Activated T-helper 17 cell treated with anti-CD3 and anti-CD28 coated beads, Interleukin-2, amount 50 U/mL, for 72 hours (primary cell): ENCODE results near the gene DLG2. TPM values are rescaled to one million over a fixed set of nuclear protein-coding genes. Genes with fewer than 3 reads are reported as not detected.
"Not testable (repeated sequence)": the region's sequence is repeated elsewhere in the genome, so short reads cannot be mapped to it uniquely, and the experiment has no call there.

Source experiments
- ATAC-seq: fragments of 150-1000 bp; cut with Tn5 transposase; replicated peaks from 2 replicates; pipeline ENCODE4 v1.10.0; 2021; ENCODE audit warnings: mild to moderate bottlenecking, moderate library complexity
- H3K27ac Mint-ChIP-seq: one replicate; pipeline ENCODE4 v1.8.0; 2022; ENCODE audit warnings: mixed read lengths
- H3K27me3 Mint-ChIP-seq: one replicate; pipeline ENCODE4 v1.8.0; 2022; ENCODE audit warnings: mixed read lengths
- H3K36me3 Mint-ChIP-seq: one replicate; pipeline ENCODE4 v1.8.0; 2022; ENCODE audit warnings: low read depth, mild to moderate bottlenecking, mixed read lengths
- H3K4me1 Mint-ChIP-seq: one replicate; pipeline ENCODE4 v1.8.0; 2022; ENCODE audit warnings: mixed read lengths
- H3K4me3 Mint-ChIP-seq: one replicate; pipeline ENCODE4 v1.8.0; 2022; ENCODE audit warnings: mild to moderate bottlenecking, mixed read lengths
- H3K9me3 Mint-ChIP-seq: one replicate; pipeline ENCODE4 v1.8.0; 2022; ENCODE audit warnings: mixed read lengths
- total RNA-seq, 2 donors: library from RNA; stranded (reverse); gene quantifications; one replicate each; pipeline ENCODE4 v1.2.3, GENCODE V29; 2022

DLG2 gene
- total RNA-seq, 2 donors from 2014 or later, result 1.5 to 1.9 TPM

DNA sequence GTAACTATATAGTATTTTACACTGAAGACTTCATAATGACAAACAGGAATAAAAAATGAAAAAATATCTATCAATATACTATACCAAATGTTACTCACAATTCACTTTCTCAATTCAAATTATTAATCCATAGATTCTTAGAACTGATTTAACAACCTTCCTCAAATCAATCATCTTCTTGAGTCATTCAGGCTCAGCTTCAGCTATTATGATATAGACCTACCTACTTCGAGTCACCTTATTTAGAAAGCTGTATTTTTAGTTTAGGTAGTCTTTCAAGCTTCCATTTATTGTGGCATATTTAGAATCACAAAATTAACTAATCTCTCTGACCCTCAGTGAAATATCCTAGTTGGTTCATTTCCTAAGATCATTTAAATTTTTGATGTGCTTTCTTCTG is 29.6 kb upstream of the DLG2 start:
- Mint-ChIP-seq H3K9me3 (no peaks in the 10 kb centered on the region), H3K27ac (peak overlapping the region; percentile 55), H3K27me3 (no peaks in the 10 kb centered on the region), H3K4me3 (no peak overlapping the region), H3K4me1 (peaks cover 28% of the 10 kb centered on the region), H3K36me3 (peaks cover 93% of the 10 kb centered on the region)
- peak; percentile 44 for ATAC-seq

DNA sequence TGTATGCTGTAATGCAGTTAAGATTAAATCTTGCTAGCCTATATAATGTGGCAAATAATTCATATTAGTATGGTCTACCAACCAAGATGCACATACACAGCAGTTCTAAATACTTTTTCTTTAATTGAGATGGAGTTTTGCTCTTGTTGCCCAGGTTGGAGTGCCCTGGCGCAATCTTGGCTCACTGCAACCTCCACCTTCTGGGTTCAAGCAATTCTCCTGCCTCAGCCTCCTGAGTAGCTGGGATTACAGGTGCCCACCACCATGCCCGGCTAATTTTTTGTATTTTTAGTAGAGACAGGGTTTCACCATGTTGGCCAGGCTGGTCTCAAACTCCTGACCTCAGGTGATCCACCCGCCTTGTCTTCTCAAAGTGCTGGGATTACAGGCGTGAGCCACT is 27.2 kb upstream of the DLG2 start:
- ATAC-seq, H3K27me3 Mint-ChIP-seq, H3K27ac Mint-ChIP-seq, H3K9me3 Mint-ChIP-seq, H3K4me3 Mint-ChIP-seq: not testable (repeated sequence)
- Mint-ChIP-seq H3K36me3 (peaks cover 84% of the 10 kb centered on the region), H3K4me1 (peaks cover 16% of the 10 kb centered on the region)

DNA sequence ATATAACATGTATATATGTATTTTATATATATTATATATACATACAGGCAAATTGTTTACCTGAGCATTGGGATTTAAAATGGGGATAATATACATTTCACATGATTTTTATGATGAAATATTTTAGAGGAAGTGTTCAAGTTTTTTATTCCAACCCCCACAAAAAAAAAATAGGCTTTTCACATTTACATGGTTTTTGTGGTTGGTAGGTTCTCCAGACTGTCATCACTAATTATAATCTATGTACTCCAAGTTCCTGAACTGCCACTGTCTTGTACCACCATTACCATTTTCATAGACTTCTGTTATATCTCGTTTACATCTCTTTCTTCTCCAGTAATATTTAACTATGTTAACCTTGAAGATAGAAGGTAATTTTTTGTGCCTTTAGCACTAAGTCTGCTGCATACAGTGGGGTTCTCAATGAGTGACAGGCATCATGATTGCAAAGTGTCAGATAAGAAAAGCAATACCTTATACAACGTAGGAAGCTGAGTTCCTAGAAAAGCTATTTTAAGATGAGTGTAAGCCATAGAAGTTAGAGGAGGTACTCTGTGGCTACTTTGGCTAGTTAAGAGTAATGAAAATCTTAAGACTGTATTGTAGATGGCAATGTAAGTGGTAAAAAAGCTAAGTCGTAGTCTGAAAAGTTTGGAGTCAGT is 25.8 kb upstream of the DLG2 start:
- H3K9me3 Mint-ChIP-seq, result no peaks in the 10 kb centered on the region
- no peak overlapping the region for H3K4me3 Mint-ChIP-seq
- H3K4me1 Mint-ChIP-seq, result peaks cover 19% of the 10 kb centered on the region
- no peak for ATAC-seq
- H3K36me3 Mint-ChIP-seq, result peaks cover 70% of the 10 kb centered on the region
- H3K27me3 Mint-ChIP-seq, result no peaks in the 10 kb centered on the region
- H3K27ac Mint-ChIP-seq, result no peak overlapping the region

DNA sequence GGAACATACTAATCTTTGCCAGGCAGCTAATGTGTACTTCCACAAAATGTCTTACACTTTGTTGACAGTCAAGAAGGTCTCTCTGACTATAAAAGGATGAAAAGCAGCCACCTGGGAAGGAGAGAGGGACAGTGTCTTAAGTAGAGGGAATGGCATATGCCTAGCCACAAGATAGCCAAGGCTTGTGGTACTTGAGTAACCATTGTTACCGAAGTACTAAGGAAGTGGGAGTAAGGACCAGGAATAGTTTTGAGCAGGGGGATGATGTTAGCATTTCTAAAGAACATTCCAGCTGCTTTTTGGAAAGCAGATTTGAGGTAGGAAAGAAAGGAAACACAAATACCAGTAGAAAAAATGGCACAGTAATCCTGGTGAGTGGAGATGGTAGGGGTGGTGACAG is 24.0 kb upstream of the DLG2 start:
- no peak for ATAC-seq
- no peak overlapping the region for H3K4me3 Mint-ChIP-seq
- H3K9me3 Mint-ChIP-seq, result no peaks in the 10 kb centered on the region
- no peak overlapping the region for H3K27ac Mint-ChIP-seq
- peaks cover 19% of the 10 kb centered on the region for H3K4me1 Mint-ChIP-seq
- H3K36me3 Mint-ChIP-seq, result peaks cover 52% of the 10 kb centered on the region
- no peaks in the 10 kb centered on the region for H3K27me3 Mint-ChIP-seq

DNA sequence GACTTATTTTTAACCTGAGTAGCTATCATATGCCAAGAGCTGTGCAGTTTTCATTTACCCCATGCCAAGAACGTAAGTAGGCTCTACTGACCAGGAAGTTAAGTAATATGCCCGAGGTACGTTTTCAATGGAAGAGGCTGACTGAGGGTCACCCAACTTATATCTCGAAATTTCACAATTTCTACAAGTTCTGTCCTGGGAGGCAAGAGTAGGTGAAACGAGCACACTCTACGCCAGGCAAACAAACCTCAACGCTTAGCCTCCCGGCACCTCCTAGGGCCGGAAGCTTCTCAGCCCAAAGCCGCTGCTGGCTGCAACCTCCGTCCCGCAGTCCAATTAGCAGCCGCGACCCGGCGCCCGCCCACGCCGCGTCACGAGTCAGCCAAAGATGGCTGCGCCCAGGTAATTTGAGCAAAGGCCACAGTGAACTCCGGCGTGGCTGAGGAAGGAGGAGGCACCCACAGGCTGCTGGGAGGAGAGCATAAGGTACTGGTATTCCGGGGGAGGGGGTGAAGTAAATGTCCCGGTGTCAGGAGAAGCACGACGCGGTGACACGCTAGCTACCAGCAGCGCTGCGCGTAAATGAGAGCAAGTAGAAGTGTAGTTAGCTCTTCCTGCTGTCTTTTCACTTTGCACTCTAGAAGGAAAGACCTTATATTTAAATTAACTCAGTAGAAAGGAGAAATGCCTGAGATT is 20.6 kb upstream of the DLG2 start, which contains the start of gene TMEM126A:
TSS of gene TMEM126A (plus strand) at position 364 of the 696 bp plus-strand sequence. CDS start 2,289 bp downstream, outside the sequence.
- Mint-ChIP-seq H3K27ac (peak within 1 kb of the TSS; percentile 98), H3K27me3 (no peaks in the 10 kb centered on the region), H3K4me3 (peak within 1 kb of the TSS; percentile 99), H3K36me3 (peaks cover 25% of the 10 kb centered on the region), H3K9me3 (no peaks in the 10 kb centered on the region), H3K4me1 (peaks cover 9% of the 10 kb centered on the region)
- ATAC-seq, result peak; percentile 99

DNA sequence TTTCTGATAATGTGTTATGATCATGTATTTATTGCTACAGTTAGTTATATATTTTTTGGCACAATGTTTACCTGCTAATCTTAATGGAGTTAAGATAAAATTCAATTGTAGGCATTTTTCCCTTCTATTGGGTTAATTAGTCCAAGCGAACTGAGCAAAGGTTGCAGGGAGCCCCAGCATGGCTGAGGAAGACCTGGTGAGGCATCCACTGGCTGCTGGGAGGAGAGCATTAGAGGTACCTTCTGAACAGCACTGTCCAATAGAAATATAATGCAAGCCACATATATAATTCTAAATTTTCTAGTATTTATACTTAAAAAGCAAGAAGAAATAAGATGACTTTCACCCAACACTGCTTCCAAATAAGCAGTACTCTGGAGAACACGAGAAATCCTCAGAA is 19.9 kb upstream of the DLG2 start:
- peaks cover 9% of the 10 kb centered on the region for H3K4me1 Mint-ChIP-seq
- no peak for ATAC-seq
- no peaks in the 10 kb centered on the region for H3K27me3 Mint-ChIP-seq
- peaks cover 18% of the 10 kb centered on the region for H3K36me3 Mint-ChIP-seq
- H3K9me3 Mint-ChIP-seq, result no peaks in the 10 kb centered on the region
- H3K27ac Mint-ChIP-seq, result peak overlapping the region; percentile 98
- H3K4me3 Mint-ChIP-seq, result peak overlapping the region; percentile 99

DNA sequence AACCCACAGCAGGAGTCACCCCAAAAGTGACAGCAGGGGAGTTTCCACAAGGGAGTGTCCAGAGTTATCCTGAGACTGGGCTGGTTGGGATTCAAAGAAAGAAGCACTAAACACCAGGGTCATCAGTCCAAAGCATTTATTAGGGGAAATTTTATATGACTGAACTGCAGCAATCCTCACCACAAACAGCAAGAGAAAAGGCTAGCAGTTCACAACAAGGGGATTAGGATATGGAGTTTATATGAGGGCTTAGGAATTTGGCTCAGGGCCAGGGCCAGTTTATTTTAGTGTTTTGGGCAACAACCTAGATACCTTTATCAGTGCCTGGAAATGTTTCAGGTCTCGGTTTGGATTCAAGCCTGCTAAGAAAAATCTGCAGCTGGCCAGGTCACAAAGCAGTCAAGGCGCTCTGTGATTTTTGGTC is 16.1 kb upstream of the DLG2 start:
- Mint-ChIP-seq H3K27me3 (no peaks in the 10 kb centered on the region), H3K4me1 (no peaks in the 10 kb centered on the region), H3K27ac (no peak overlapping the region), H3K9me3 (no peaks in the 10 kb centered on the region), H3K36me3 (peaks cover 14% of the 10 kb centered on the region), H3K4me3 (no peak overlapping the region)
- ATAC-seq, result no peak

DNA sequence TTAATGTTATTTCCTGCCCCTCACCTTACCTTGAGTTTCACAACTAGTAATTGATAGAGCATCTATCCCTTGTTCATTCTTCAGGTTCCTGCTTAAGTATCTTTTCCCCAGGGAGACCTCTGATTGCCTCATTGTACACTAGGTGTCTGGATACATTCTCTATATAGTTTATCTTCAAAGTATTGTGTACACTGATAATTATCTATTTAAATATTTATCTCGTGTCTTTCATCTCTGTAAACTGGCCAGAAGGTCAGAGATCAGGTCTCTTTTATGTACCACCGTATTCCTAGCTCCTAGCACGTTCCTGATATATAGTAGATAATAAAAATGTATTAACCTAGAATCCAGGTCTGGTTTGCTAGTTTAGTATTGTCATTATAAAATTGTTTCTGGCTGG is 7.6 kb upstream of the DLG2 start:
- H3K27ac Mint-ChIP-seq, result no peak overlapping the region
- H3K36me3 Mint-ChIP-seq, result peaks cover 83% of the 10 kb centered on the region
- no peak for ATAC-seq
- H3K4me3 Mint-ChIP-seq, result no peak overlapping the region
- no peaks in the 10 kb centered on the region for H3K4me1 Mint-ChIP-seq
- H3K27me3 Mint-ChIP-seq, result no peaks in the 10 kb centered on the region
- no peaks in the 10 kb centered on the region for H3K9me3 Mint-ChIP-seq

DNA sequence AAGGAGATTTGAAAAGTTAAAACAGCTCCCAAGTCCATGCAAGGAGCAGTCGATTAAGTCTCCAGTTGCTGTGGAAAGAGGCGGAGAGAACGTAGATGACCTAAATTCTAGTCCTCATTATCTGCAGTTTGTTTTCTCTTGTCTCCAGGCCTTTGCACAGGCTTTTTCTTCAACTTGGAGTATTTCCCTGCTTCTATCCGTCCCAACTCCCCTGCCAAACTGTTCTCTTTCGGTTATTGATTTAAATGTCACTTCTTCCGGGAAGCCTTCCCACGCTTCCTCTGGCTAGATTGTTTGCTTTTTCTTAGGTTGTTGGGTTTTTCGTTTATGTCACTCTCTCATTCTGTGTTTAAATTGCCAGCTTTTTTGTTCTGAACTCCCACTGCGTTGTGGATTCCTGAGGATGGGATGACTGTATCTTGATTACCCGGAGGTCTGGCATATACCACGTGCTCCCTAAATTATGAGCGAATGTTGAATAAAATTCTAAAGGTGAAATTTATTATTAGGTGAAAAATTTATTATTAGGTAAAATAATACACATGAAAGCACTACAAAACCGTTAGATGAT is 1.7 kb upstream of the DLG2 start:
- Mint-ChIP-seq H3K4me1 (peaks cover 6% of the 10 kb centered on the region), H3K4me3 (peak overlapping the region; percentile 99), H3K27me3 (no peaks in the 10 kb centered on the region), H3K9me3 (no peaks in the 10 kb centered on the region), H3K27ac (peak overlapping the region; percentile 96), H3K36me3 (peaks cover 41% of the 10 kb centered on the region)
- ATAC-seq, result peak; percentile 6

DNA sequence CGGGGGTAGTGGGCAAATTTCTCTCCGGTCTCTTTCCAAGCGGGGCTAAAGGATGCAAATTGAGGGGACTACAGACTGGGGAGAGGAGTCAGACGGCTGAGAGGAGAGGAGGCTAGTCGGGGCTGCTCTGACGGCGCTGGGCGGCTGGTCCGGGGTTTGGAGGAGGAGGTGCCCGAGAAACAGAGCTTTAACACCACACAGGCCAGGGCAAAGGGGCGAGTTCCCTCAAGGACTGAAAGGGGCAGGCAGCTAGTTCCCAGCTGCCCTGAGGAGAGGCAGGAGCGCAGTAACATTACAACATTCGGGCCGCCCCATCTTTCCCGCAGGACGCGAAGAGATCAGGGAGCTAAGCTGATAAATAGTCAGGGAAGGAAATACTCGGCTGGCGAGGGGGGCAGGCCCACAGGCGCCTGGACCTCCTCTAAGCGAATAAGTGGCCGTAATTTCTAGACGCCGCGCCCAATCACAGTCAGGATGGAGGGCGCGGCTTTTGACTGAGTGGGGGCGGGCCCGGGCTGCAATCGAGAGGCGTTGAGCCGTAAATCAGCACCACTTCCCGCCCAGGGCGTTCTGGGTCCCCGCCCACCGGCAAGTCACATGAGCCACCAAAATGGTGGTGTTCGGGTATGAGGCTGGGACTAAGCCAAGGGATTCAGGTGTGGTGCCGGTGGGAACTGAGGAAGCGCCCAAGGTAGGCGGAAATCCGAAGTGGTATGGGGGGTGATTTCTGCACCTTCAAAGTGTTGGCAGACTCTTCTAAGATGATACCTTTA is 1.0 kb upstream of the DLG2 start, which contains the start of gene TMEM126B:
TSS of gene TMEM126B (plus strand) at position 596 of the 773 bp plus-strand sequence. CDS start at position 611, 15 bp downstream.
- no peaks in the 10 kb centered on the region for H3K9me3 Mint-ChIP-seq
- peaks cover 6% of the 10 kb centered on the region for H3K4me1 Mint-ChIP-seq
- H3K4me3 Mint-ChIP-seq, result peak within 1 kb of the TSS; percentile 99
- peak; percentile 97 for ATAC-seq
- no peaks in the 10 kb centered on the region for H3K27me3 Mint-ChIP-seq
- peaks cover 34% of the 10 kb centered on the region for H3K36me3 Mint-ChIP-seq
- peak within 1 kb of the TSS; percentile 96 for H3K27ac Mint-ChIP-seq

DNA sequence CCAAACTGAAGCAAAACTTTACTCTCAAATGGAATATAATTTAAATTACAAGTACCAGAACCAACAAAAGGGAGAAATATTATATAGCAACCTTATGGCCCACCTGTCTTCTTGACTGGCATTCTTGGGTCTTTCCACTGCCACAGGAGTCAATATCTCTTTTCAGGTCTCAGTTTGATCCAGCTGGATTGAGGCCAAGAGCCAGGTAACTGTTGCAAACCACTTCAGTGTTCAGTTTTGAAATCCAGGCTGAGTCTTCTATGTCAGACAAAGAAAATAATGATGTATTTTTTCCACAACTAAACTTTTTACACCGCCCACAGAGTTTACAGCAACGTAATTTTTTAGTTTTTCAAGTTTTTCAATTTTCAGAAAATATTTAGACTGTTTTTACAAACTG is 648 bp downstream of the DLG2 start:
- peak overlapping the region; percentile 99 for H3K4me3 Mint-ChIP-seq
- peak overlapping the region; percentile 96 for H3K27ac Mint-ChIP-seq
- no peaks in the 10 kb centered on the region for H3K27me3 Mint-ChIP-seq
- peaks cover 20% of the 10 kb centered on the region for H3K36me3 Mint-ChIP-seq
- ATAC-seq, result no peak
- peaks cover 6% of the 10 kb centered on the region for H3K4me1 Mint-ChIP-seq
- H3K9me3 Mint-ChIP-seq, result no peaks in the 10 kb centered on the region

DNA sequence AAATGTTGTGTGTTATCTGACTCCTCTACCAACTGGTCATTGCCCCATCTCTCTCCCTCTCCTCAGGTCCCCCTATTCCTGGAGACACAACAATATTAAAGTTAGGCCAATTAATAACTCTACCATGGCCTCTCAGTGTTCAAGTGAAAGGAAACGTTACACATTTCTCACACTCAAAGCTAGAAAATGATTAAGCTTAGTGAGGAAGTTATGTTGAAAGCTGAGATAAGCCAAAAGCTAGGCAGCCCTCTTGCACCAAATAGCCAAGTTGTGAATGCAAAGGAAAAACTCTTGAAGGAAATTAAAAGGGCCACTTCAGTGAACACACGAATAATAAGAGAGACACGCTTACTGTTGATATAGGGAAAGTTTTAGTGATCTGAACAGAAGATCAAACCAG is 6.9 kb downstream of the DLG2 start:
- Mint-ChIP-seq H3K4me1 (no peaks in the 10 kb centered on the region), H3K27me3 (no peaks in the 10 kb centered on the region), H3K36me3 (no peaks in the 10 kb centered on the region), H3K27ac (no peak overlapping the region), H3K4me3 (no peak overlapping the region), H3K9me3 (no peaks in the 10 kb centered on the region)
- ATAC-seq, result peak; percentile 49

DNA sequence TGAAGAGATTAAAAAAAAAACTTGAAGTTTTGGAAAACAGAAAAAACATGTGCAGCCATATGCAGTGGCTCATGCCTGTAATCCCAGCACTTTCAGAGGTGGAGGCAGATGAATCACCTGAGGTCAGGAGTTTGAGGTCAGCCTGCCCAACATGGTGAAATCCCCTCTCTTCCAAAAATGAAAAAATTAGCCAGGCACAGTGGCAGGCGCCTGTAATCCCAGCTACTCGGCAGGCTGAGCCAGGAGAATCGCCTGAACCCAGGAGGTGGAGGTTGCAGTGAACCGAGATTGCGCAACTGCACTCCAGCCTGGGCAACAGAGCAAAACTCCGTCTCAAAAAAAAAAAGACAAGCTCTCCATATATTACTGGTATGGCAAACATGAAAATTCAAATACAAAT is 7.6 kb downstream of the DLG2 start:
- Mint-ChIP-seq H3K36me3 (no peaks in the 10 kb centered on the region), H3K4me1 (no peaks in the 10 kb centered on the region), H3K27me3 (no peaks in the 10 kb centered on the region), H3K27ac (no peak overlapping the region), H3K9me3 (no peaks in the 10 kb centered on the region), H3K4me3 (no peak overlapping the region)
- peak; percentile 70 for ATAC-seq

DNA sequence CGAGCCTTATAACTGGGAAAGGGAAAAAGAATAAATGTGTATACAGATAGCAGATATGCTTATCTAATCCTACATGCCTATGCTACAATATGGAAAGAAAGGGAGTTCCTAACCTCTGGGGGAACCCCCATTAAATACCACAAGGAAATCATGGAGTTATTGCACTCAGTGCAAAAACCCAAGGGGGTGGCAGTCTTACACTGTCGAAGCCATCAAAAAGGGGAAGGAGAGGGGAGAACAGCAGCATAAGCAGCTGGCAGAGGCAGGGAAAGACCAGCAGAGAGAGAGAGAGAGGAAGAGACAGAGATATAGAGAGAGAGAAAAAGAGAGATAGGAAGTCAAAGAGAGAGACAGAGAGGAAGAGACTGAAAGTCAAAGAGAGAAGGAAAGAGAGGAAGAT is 15.5 kb downstream of the DLG2 start:
- not testable (repeated sequence) for H3K27me3 Mint-ChIP-seq, H3K4me1 Mint-ChIP-seq, H3K27ac Mint-ChIP-seq, H3K36me3 Mint-ChIP-seq, H3K4me3 Mint-ChIP-seq, H3K9me3 Mint-ChIP-seq, ATAC-seq
